HK-2 (cell line): ENCODE measurements around the gene ADM5.

Source experiments
- DNase-seq: peaks from one replicate; pipeline ENCODE4 v3.0.0-alpha.2; 2018; ENCODE audit not compliant: unreplicated experiment

ADM5 gene

DNA sequence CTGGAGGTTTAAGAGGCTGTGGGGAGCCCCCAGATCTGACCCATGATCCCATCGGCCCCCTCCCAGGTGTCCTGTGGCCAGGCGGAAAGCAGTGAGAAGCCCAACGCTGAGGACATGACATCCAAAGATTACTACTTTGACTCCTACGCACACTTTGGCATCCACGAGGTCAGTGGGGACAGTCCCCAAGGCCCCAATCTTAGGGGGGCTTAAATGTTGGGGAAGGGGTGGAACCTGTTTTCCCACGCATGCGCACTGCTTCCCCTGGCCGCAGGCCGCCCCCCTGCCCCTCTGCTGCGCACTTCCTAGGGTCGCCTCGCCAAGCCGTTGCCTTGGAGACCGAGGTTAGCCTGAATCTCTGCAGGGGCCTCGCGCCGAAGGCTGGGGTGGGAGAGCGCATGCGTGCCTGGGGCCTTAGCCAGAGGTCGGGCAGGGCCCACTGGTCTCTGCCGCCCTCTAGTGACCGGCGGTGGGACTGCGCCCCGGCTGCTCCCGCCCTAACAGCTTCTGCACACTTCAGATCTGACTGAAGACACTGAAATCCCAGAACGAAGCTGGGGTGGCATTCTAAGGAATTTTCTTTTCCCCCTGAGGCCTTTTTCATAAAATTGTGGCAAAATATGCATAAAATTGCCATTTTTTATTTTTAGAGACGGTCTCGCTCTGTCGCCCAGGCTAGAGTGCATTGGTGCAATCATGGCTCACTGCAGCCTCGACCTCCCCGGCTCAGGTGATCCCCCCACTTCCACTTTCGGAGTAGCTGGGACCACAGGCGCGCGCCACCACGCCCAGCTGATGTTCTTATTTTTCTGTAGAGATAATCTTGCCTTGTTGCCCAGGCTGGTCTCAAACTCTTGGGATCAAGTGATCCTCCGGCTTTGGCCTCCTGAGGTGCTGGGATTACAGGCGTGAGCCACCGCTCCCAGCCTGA is 8.7 kb upstream of the ADM5 start:
- peak; percentile 89 for DNase-seq

DNA sequence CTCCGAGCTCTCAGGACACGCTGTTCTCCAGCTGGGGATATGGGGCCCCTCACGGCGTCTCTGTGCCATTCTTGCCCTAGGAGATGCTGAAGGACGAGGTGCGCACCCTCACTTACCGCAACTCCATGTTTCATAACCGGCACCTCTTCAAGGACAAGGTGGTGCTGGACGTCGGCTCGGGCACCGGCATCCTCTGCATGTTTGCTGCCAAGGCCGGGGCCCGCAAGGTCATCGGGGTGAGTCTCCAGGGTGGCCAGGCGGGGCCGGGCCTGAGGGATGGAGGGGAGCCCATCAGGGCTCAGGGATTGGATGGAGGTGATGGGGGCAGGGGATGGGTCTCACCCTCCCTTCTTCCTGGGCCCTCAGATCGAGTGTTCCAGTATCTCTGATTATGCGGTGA is 7.6 kb upstream of the ADM5 start:
- DNase-seq: no peak

DNA sequence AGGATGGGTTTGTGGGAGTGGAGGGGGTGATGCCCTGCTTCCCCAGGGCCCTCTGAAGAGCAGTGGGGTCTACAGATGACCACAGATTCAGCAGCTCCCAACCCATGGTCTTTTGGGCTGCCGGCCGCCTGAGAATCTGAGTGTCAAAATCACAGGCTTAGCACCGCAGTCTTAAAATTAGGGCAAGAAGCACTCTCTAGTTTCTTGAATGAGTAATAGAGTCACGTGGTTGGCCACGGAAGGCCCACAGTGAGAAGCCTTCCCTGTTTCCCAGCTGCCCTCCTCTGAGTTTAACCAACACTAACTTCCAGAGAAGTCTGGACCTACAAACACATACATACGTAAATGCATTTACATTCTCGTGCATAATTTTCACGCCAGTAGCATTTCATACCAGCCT is 7.1 kb upstream of the ADM5 start:
- no peak for DNase-seq

DNA sequence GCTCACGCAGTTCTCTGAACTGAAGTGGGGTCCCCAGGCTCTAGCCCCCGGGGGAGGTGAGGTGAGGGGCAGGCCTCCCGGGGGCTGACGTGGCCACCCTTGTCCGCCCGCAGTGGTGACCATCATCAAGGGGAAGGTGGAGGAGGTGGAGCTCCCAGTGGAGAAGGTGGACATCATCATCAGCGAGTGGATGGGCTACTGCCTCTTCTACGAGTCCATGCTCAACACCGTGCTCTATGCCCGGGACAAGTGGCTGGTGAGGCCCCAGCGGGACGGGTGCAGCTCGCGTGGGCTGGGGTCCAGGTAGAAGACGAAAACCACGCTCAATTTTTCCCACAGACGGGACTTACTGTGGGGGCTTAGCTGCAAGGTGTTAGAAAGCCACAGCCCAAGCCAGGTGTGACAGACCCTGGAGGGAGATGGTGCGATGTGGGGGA is 5.6 kb upstream of the ADM5 start:
- DNase-seq: no peak

DNA sequence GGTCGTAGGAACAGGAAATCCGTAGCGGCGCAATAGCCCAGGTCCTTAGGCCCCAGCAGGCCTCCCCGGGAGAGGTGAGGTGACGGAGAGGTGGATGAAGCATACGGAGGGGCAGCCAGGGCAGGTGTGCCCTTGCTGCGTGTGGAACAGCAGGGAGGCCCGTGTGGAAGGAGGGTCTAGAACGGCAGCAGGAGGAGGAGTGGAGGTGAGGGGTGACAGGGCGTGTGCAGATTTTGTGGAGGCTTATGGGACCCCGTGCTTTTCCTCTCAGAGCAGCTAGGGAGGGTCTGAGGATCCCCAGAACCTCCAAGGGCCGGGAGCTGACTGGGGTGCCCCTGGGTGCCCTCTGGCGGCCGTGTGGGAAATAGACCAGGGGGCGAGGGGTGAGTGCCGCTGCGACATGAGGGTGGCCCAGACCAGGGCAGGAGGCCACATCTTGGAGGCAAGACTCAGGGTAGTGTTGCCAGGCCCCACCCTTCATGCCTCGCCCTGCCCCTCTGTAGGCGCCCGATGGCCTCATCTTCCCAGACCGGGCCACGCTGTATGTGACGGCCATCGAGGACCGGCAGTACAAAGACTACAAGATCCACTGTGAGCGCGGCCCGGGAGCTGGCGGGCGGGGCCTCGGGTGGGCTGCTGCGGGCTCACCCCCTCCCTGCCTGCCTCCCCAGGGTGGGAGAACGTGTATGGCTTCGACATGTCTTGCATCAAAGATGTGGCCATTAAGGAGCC is 5.0 kb upstream of the ADM5 start:
- DNase-seq: no peak

DNA sequence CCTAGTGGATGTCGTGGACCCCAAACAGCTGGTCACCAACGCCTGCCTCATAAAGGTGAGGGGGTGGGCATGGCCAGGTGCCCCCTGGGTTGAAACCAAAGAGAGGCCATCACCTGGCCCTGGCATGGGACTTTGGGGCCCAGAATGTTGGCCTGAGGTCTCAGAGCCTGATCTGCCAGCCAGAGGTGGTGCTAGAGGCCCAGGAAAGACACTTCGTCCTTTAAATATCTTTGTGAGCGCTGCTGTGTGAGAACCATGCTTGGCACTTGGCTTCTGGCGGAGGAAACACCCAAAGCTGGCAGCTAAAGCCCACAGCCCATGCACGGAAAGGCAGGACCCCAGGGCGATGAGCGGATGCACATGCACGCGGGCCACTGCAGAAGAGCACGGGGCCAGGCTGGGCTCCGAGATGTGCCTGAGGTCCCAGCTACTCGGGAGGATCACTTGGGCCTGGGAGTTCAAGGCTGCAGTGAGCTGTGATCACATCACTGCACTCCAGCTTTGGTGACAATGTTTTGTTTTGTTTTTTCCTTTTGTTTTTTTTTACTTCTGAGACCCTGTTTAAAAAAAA is 4.3 kb upstream of the ADM5 start:
- DNase-seq: no peak

DNA sequence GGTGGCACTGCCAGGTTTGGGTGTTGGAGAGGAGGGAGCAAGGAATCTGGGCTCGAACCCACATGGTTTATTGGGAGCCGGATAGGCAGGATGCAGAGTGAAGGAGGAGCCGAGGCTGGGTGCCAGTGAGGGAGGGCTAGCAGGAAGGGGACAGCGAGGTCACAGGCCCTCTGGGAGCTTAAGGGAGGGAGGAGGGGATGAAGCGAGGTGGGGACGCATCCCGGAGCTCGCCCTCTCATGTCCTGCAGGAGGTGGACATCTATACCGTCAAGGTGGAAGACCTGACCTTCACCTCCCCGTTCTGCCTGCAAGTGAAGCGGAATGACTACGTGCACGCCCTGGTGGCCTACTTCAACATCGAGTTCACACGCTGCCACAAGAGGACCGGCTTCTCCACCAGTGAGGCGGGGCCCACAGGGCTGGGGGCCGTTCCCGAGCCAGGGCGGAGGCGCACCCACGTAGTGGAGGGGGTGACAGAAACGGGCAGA is 3.5 kb upstream of the ADM5 start:
- DNase-seq: no peak

DNA sequence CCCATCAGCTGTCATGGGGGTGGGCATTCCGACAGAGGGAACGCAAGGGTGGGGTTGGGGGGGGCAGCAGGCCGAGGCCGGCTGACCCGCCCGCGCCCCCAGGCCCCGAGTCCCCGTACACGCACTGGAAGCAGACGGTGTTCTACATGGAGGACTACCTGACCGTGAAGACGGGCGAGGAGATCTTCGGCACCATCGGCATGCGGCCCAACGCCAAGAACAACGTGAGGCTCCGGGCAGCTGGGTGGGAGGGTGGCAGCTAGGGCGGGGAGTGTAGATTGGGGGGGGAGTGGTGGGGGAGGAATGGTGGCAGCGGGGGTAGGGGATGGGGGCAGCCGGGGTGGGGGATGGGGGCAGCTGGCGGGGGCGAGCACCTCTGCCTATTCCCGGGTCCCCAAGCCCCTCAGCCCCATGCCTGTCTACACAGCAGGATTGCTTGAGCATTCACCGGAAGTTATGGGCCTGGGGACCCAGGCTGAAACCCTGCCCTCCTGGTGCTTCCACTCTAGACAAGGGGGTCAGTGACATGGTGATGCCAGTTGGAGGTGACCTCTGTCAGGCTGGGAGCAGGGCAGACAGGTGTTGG is 2.8 kb upstream of the ADM5 start:
- no peak for DNase-seq

DNA sequence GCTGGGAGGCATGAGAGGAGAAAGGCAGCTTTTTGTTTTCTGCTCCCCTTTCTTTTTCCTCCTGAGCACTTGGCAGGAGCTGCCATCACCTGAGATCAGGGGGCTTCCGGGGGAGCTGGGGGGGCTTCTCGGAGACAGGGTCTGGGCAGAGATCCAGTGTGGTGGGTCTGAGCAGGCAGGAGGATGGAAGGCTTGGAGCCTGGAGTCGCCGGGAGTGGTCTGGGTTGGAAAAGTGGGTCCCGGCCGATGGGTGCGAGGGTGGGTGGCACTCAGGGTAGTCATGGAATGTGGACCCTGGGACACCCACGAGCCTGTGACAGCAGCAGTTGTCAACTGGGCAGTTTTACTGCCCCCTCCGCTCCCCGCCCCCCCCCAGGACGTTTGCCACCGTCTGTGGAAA is 2.2 kb upstream of the ADM5 start:
- no peak for DNase-seq

DNA sequence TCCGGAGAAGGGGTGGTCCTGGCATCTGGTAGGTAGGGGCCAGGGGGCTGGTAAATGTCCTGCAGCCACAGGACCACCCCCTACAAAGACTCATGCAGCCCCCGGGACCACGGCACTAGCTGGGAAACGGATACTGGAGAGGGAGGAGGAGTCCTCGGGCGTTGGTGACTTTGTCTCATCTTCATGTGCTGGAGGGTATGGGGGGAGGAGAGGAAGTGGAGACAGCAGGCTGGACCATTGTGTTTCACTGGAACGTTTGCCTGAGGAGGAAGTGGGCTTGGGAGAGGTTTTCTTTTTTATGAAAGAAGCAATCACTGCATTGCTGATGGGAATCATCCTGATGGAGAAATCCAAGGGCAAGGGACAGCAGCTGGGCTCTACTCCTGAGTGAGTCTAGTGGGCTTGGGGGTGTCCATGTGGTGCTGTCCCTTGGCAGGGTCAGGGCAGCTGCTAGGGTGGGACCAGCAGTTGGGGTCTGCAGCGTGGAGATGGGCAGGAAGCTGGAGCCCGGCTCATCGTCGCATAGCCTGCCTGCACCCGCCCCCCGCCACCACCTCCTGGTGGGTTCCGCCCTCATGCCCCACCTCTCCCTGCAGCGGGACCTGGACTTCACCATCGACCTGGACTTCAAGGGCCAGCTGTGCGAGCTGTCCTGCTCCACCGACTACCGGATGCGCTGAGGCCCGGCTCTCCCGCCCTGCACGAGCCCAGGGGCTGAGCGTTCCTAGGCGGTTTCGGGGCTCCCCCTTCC is 1.7 kb upstream of the ADM5 start:
- DNase-seq: no peak

DNA sequence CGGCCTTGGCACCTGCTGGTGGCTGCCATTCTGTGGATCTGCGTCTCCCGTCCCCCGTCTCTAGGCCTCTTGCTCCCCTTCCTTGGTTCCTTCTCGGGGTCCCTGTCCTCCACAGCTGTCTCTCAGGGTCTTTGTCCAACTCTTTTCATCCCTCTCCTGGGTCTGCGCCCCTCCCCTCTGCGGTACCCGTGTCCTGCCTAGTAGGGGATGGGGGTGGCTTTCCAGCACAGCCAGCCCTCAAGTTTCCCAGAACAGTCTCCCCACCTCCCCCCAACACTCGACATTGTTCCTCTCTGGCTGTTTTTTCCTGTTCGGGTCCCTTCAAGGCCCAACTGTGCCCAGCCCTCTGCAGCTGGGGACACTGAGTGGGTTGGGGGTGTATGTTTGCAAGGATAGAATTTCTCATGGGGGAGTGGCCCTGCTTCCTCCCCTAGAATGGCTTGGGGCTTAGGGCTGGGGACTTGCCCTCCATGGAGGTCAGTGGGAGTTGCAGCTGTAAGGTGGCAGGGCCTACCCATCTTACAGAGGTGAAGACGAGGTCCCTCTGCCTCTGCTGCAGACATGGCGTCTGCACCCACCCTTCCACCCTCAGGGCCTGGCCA is 762 bp upstream of the ADM5 start:
- DNase-seq: no peak

DNA sequence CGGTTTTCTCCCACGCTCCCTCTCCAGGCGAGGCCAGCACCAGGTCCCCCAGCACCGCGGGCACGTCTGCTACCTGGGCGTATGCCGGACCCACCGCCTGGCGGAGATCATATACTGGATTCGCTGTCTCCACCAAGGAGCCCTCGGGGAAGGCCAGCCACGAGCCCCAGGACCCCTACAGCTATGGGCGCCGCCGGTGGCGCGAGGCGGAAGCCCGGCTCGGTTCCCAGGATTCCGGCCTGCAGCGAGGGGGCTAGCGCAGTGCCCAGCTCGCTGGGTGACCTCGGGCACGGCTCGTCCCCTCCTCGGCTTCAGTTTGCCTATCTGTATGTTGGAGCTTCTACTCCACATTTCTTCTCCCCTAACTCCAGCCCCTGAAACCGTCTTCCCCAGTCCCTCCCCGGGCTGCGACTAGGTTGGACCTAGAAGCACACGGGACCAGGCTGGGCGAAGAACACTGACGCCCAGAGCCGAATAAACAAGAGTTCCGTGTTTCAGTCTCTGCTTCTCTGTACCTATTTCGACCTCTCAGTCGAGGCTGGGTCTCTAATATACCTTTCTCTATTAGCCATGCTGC is 773 bp downstream of the ADM5 start:
- DNase-seq: no peak

DNA sequence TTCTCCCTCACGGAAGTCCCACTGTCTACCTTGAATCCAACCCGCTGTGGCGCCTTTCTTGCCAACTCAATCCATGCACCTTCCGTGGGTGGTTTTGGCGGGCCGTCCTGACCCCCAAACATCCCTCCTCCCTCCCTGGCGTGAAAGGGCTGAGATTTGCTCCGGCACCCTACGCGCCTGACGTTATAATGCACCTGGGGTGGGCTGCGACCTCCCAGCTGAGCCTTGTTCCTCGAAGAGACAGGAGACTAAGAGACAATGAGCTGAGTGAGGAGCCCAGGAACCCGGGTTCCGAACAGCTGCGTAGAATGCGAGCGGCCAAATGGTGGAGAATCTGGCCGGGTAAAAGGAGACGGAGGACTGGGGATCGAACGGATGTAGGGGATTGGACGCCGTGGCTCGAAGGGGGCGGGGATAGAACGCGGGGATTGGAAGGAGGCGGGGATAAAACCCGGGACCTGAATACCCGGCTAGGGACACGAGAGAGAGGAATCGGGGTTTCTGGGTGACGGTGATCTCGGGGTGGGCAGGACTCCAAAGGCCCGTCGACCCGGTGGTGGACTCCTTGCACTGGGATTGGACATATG is 1.4 kb downstream of the ADM5 start, which contains the start of gene CPT1C:
Gene CPT1C, plus strand, starts transcription at position 461 of the 587 bp plus-strand sequence. CDS start 1,137 bp downstream, outside the sequence.
- DNase-seq: no peak

DNA sequence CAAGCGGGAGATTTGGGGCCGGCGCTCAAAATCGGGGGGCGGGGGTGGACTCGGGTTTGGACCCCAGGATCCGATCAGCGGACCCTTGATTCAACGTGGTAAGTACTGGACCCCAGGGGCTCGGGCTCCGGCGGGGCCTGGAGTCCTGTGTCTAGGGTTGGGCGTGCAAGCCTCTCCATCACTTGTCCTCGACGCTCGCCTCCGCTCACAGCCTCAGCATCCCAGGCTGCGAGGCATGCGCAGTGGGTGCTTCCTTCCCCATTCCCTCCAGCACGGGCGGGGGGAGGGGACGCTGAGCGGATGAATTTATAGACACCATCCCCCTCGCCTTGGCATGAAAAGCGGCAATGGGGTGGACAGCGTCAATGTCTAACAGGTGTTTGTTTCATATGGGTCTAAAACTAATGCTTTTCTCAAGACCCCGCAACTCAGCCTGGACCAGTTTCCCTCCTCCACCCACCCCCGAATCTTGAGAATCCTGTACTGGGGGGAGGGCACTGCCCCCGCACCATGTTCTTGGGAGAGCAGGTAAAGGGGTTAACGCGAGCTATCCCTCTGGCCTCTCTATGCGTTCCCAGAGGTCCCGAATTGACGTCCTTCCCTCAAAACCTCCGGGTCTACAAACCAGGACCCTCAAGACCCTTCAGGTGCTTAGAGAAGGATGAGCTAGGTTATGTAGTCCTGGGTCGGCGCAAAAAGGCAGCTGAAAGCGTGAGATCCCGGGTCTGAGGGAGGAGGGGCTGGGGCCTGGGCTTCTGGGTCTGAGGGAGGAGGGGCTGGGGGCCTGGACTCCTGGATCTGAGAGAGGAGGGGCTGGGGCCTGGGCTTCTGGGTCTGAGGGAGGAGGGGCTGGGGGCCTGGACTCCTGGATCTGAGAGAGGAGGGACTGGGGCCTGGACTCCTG is 2.1 kb downstream of the ADM5 start:
- no peak for DNase-seq

DNA sequence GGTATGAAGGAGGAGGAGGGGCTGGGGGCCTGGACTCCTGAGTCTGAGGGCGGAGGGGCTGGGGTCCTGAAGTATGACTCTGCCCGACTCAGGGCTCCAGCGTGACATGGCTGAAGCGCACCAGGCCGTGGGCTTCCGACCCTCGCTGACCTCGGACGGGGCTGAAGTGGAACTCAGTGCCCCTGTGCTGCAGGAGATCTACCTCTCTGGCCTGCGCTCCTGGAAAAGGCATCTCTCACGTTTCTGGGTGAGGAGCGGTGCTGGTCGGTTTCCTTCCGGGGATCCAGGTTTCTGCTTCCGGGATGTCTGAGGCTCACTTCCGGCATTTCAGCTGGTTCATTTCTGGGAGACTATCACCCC is 2.7 kb downstream of the ADM5 start:
- DNase-seq: no peak

DNA sequence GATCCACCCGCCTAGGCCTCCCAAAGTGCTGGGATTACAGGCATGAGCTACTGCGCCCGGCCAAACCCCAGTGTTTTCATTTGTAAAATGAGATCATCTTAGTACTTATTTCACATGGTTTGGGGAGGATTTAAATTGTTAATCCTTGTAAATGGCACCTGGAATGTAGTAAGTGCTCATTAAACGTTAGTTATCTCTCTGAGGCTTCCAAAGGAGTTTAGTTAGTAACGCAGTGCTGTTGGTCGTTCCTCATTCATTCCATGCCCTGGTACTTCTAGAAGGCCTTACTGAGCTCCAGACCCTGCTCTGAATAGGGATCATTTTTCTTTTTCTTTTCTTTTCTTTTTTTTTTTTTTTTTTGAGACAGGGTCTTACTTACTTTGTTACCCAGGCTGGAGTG is 6.7 kb downstream of the ADM5 start:
- DNase-seq: no peak

DNA sequence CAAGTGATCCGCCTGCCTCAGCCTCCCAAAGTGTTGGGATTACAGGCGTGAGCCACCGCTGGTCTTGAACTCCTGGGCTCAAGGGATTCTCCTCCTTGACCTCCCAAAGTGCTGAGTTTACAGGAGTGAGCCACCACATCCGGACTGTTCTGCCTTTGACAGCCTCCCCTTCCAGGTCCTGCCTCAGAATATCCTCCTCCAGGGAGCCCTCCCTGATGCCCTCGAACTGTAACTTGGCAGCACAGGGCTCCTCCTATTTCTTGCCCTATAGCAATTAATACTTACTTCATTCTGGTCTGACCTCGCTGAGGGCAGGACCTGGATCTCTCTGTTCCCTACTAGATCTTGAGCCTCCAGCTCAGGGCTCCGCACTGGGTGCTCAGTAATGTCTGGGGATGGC is 7.5 kb downstream of the ADM5 start:
- no peak for DNase-seq

DNA sequence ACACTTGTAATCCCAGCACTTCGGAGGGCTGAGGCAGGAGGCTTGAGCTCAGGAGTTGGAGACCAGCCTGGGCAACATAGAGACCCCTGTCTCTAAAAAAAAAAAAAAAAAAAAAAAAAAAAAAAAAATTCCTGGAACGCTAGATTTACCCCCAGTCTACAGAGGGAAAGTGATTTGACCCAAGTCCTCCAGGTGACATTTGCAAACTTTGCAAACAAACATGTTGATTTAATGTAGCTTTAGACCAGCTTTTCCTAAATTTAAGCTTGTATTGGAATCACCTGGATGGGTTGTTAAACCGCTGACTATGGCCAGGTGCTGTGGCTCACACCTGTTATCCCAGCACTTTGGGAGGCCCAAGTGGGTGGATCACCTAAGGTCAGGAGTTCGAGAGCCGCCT is 10.0 kb downstream of the ADM5 start:
- DNase-seq: no peak

DNA sequence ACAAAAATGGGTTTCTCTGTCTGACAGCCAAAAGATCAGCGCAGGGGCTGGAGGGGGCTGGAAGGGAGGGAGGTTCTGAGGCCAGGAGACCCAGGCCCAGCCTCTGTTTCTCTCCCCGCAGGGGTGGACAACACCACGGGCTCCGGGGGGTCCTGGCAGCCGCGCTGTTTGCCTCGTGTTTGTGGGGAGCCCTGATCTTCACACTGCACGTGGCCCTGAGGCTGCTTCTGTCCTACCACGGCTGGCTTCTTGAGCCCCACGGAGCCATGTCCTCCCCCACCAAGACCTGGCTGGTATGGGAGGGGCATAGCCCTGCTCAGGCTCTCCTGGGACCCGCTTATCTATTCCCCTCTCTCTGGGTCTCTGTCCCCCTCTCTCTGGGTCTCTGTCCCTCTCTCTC is 11.2 kb downstream of the ADM5 start:
- DNase-seq: no peak
